MG63 (cell line): ENCODE results near the gene DCBLD1. TPM values are rescaled to one million over a fixed set of nuclear protein-coding genes. Genes with fewer than 3 reads are reported as not detected.
A peak's percentile ranks its signal among the peaks of the same experiment; 100 is the strongest.

Experiments
- DNase-seq: peaks from one replicate; pipeline ENCODE4 v3.0.0-alpha.2; 2020
- H3K27me3 ChIP-seq: fragments of 250-450 bp; sonication (Bioruptor Pico); 2 replicates; pipeline ENCODE4 v1.5.1; 2020; ENCODE audit warnings: mild to moderate bottlenecking, moderate library complexity
- H3K36me3 ChIP-seq: fragments of 250-450 bp; sonication (Bioruptor Pico); 2 replicates; pipeline ENCODE4 v1.5.1; 2020; ENCODE audit warnings: mild to moderate bottlenecking, moderate library complexity
- H3K4me3 ChIP-seq: fragments of 250-450 bp; sonication (Bioruptor Pico); 2 replicates; pipeline ENCODE4 v1.5.1; 2020; ENCODE audit warnings: mild to moderate bottlenecking, moderate library complexity
- H3K9me3 ChIP-seq: fragments of 250-450 bp; sonication (Bioruptor Pico); 2 replicates; pipeline ENCODE4 v1.5.1; 2020; ENCODE audit warnings: mild to moderate bottlenecking, moderate library complexity
- total RNA-seq: library from RNA; depleted of rRNA; stranded (reverse); fragments of >200 nt; shearing (Covaris generic); gene quantifications from 2 replicates; pipeline ENCODE4 v1.2.3, GENCODE V29; 2014; ENCODE audit warnings: low replicate concordance

The DCBLD1 gene
- total RNA-seq, 1 experiment from 2014 or later, result 20.9 TPM

DNA sequence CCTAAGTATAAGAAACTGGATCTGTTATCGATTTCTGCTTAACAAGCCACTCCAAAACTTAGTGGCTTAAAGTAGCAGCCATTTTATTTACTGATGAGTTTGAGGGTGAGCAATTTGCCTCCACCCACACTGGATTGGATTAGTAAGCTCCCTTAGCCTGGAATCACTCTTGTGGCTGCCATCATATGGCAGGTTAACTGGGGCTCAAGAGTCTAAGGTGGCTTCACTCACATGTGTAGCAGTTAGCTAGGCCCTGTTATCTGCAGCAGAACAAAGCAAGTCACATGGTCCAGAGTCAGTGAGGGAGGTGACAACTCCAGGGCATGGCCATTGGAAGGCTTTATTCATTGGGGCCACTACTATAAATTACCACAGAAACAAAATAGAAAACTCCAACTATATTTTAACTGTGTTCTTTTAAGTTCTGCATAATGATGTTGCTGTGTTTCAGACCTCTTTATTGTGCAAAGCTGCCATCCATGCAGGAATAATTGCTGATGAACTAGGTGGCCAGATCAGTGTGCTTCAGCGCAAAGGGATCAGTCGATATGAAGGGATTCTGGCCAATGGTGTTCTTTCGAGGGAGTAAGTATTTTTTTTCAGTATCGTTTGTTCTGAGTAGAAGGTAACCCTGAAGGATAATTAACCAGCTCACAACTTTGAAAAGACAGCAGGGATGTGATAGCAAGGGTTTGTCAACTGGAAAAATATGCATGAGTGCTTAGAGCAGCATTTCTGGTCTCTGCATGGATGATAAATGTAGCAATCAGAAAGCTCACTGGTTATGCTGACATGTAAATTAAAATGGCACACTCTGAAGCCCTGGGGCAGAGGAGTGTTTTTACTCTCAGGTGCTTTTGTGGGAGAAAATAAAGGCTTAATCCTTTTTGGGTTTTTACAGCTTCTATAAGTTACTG is 49.6 kb downstream of the DCBLD1 start:
- Histone ChIP-seq H3K4me3 (no peak overlapping the region), H3K9me3 (no peaks in the 10 kb centered on the region), H3K36me3 (peaks cover 16% of the 10 kb centered on the region), H3K27me3 (no peaks in the 10 kb centered on the region)
- no peak for DNase-seq

DNA sequence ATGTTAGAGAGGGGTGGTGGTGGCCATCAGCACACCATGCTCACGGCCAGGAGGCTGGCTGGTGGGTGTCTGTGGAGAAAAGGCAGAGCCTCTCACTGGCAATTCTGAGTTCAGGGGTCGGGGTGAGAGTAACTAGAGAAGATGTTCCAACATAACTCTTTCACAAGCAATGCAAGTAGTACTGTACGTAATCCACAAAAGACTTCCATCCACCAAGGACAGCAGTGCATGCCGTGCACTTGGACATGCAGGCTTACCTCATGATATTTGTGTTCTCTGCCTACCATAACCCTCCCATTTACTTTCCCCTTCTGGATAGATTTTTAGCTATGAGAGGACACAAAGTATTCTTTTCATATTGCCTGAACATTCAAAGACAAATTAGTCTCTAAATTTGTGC is 51.3 kb downstream of the DCBLD1 start:
- no peak overlapping the region for H3K4me3 ChIP-seq
- peaks cover 21% of the 10 kb centered on the region for H3K36me3 ChIP-seq
- H3K27me3 ChIP-seq, result no peaks in the 10 kb centered on the region
- no peak for DNase-seq
- H3K9me3 ChIP-seq, result no peaks in the 10 kb centered on the region

DNA sequence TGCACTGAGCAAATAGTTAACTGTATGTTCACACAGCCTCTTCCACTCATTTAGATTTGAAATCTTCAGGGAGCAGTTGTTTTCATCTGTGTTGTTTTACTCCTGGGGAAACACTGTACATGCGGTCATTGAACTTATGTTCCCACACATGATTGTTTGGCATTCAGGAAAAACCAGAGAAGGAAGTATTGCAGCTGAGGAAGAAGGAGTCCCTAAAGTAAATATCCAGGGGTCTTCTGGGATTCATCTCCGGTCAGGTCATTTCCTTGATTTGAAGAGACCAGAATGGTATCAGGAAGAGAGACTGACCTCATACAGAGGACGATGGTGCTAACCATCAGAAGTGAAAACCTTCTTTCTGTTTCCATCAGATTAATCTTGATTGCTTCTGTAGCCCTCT is 52.5 kb downstream of the DCBLD1 start:
- H3K9me3 ChIP-seq, result no peaks in the 10 kb centered on the region
- H3K36me3 ChIP-seq, result peaks cover 32% of the 10 kb centered on the region
- H3K27me3 ChIP-seq, result no peaks in the 10 kb centered on the region
- no peak for DNase-seq
- H3K4me3 ChIP-seq, result no peak overlapping the region

DNA sequence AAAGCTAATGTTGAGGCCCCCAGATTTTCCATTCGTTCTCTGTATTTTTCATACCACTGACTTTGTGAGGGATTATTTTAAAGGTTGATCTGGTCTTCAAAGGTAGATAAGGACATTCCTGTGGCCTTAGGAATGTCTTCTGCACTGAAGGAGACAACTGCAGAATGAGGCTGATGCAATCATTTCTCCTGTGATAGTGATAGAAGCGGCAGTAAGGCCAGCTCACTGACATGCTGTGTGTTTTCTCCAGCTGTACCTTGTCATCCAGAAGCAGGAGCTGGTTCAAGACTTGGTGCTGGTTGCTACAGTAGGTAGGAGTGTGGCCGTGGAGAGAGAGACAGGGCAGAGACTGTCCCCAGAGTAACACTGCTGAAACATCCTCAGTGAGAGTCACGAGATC is 53.8 kb downstream of the DCBLD1 start:
- H3K4me3 ChIP-seq, result no peak overlapping the region
- H3K27me3 ChIP-seq, result no peaks in the 10 kb centered on the region
- H3K9me3 ChIP-seq, result no peaks in the 10 kb centered on the region
- peaks cover 42% of the 10 kb centered on the region for H3K36me3 ChIP-seq
- no peak for DNase-seq

DNA sequence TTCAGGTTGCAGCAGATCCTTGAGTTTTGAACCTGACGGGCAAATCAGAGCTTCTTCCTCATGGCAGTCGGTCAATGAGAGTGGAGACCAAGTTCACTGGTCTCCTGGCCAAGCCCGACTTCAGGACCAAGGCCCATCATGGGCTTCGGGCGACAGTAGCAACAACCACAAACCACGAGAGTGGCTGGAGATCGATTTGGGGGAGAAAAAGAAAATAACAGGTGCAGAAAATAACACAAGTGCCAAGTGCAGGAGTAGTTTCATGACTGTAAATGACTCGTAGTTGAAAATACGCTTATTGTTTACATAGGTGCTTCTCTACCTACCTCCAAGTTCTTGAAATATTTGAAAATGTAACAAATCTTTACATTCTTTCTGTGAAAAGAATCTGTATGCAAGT is 56.1 kb downstream of the DCBLD1 start:
- H3K9me3 ChIP-seq, result no peaks in the 10 kb centered on the region
- peaks cover 39% of the 10 kb centered on the region for H3K36me3 ChIP-seq
- no peaks in the 10 kb centered on the region for H3K27me3 ChIP-seq
- no peak overlapping the region for H3K4me3 ChIP-seq
- DNase-seq, result no peak

DNA sequence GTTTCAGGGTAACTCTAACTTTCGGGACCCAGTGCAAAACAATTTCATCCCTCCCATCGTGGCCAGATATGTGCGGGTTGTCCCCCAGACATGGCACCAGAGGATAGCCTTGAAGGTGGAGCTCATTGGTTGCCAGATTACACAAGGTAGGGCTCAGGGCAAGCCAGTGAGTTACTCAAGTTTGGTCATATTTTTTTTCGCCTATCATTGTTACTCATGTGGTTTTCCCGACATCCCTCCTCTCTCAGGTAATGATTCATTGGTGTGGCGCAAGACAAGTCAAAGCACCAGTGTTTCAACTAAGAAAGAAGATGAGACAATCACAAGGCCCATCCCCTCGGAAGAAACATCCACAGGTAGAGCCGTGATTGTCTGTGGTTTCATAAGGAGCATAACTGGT is 58.2 kb downstream of the DCBLD1 start:
- no peak for DNase-seq
- no peak overlapping the region for H3K4me3 ChIP-seq
- H3K9me3 ChIP-seq, result no peaks in the 10 kb centered on the region
- no peaks in the 10 kb centered on the region for H3K27me3 ChIP-seq
- peaks cover 47% of the 10 kb centered on the region for H3K36me3 ChIP-seq

DNA sequence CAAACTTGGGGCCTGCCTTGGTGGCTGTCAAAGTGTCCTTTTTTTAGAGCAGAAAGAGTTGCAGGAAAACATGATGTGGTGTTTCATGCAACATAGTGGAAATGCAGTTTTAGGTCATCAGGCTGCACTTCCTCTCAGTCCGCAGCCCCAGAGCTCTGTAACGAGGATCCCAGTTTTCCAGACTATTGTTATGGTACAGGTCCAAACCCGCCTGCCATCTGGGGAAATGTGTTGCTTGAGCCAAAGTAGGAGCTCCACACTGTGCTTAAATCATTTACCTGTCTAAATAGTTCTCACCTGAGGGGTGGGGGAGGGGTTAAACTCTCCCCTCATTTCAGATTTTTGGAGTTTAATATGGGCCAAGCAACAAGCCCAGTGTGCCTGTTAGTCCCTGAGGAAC is 60.0 kb downstream of the DCBLD1 start:
- no peak for DNase-seq
- peaks cover 52% of the 10 kb centered on the region for H3K36me3 ChIP-seq
- H3K27me3 ChIP-seq, result no peaks in the 10 kb centered on the region

DNA sequence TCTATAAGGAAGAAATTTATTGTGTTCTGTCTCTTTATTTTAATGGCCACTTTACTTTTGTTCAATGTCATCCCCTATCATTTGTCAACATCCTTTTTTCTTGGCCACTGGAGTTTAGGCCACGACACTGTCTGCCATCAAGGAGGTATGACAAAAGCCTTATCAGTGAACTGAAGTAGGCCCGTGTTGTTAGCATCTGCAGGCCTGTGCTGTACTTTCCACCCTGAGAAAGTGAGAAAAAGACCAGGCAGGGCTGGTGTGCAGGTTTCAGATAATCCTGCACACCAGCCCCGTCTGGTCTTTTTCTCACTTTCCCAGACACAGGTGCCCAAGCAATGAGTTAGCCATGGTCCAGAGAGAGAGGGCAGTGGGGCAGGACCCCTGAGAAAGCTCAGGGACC is 62.2 kb downstream of the DCBLD1 start:
- H3K9me3 ChIP-seq, result no peaks in the 10 kb centered on the region
- H3K27me3 ChIP-seq, result no peaks in the 10 kb centered on the region
- DNase-seq, result no peak
- no peak overlapping the region for H3K4me3 ChIP-seq
- H3K36me3 ChIP-seq, result peaks cover 55% of the 10 kb centered on the region

More for the DNA sequence above, 60.0 kb downstream of the DCBLD1 start:
- no peaks in the 10 kb centered on the region for H3K9me3 ChIP-seq
- H3K4me3 ChIP-seq, result no peak overlapping the region

DNA sequence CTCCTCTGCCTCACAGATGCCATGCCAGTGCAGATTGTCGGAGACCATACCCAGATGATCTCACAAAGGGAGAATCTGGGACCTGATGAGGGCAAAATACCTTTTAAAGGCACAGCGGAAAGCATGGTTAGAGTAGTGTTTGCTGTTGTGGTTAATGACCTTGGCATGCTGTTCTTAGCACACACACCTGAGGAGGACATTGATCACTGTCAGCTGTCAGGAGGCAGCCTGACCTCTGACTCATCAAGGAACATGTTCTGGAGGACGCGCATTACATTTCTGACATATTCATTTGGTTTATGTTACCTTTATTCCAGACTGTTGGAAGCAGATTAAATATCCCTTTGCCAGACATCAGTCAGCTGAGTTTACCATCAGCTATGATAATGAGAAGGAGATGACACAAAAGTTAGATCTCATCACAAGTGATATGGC is 62.7 kb downstream of the DCBLD1 start:
- H3K27me3 ChIP-seq, result no peaks in the 10 kb centered on the region
- DNase-seq, result no peak
- no peaks in the 10 kb centered on the region for H3K9me3 ChIP-seq
- peaks cover 55% of the 10 kb centered on the region for H3K36me3 ChIP-seq
- H3K4me3 ChIP-seq, result no peak overlapping the region

DNA sequence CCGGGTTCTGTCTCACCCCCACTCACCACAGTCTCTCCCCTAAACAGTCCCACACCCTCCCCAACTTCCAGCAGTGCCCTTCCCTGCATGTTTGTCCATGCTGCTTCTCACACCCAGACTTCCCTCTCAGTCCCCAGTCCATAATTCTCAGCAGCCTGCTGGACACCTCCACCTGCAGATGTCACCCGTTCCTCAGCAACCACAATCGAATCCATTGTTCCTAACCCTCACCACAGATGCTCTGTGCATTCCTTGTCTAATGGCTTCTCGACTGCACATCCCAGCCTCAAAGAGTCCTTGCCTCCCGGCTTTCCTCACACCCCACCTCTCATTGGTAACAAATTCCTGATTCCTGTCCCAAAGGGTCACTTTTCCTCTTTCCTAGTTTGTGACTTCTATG is 64.2 kb downstream of the DCBLD1 start:
- DNase-seq, result no peak
- no peaks in the 10 kb centered on the region for H3K9me3 ChIP-seq
- no peak overlapping the region for H3K4me3 ChIP-seq
- no peaks in the 10 kb centered on the region for H3K27me3 ChIP-seq
- H3K36me3 ChIP-seq, result peaks cover 52% of the 10 kb centered on the region

DNA sequence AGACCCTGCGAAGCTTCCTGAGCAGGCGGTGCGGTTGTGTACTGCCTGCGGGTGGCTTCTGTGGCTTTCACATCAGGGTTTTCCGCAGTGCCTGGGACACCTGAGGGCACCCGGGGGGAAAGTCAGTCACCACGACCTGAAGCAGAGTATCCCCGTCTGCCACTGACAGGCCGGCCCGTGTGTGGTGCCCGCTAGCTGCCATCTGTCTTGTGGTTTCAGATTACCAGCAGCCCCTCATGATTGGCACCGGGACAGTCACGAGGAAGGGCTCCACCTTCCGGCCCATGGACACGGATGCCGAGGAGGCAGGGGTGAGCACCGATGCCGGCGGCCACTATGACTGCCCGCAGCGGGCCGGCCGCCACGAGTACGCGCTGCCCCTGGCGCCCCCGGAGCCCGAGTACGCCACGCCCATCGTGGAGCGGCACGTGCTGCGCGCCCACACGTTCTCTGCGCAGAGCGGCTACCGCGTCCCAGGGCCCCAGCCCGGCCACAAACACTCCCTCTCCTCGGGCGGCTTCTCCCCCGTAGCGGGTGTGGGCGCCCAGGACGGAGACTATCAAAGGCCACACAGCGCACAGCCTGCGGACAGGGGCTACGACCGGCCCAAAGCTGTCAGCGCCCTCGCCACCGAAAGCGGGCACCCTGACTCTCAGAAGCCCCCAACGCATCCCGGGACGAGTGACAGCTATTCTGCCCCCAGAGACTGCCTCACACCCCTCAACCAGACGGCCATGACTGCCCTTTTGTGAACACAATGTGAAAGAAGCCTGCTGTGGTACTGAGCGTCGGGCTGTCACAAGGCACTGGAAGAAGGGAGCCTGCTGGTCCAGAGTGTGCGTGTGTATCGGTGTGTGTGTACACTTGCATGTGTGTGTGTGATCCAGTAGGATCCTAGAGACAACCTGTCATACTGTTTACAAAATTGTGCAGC is 65.5 kb downstream of the DCBLD1 start:
- peaks cover 47% of the 10 kb centered on the region for H3K36me3 ChIP-seq
- no peaks in the 10 kb centered on the region for H3K27me3 ChIP-seq
- H3K4me3 ChIP-seq, result no peak overlapping the region
- no peaks in the 10 kb centered on the region for H3K9me3 ChIP-seq
- no peak for DNase-seq

DNA sequence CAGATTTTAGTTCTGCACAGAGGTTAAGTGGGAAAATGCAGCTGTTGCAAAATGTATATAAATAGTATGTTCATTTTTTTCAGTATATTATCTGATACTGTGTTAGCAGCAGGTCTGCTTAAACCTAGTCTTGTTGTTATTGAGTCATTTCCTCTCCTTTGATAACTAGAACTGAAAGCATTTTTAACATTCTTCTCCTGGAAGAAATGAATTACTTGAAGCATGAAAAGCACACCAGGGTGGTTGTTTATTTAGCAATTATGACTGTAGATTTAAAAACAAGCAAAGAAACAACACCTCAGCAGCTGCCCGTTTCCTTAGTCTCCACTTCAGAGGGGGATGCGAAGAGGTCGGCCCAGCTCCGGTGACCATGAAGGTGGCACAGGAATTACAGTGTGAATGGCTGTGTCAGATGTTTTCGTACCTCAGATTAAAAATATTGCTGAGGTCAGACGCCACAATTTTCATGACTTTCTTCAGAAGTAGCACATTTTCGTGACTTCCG is 66.4 kb downstream of the DCBLD1 start:
- peak; percentile 18 for DNase-seq
- Histone ChIP-seq H3K27me3 (no peaks in the 10 kb centered on the region), H3K9me3 (no peaks in the 10 kb centered on the region), H3K4me3 (no peak overlapping the region), H3K36me3 (peaks cover 42% of the 10 kb centered on the region)

DNA sequence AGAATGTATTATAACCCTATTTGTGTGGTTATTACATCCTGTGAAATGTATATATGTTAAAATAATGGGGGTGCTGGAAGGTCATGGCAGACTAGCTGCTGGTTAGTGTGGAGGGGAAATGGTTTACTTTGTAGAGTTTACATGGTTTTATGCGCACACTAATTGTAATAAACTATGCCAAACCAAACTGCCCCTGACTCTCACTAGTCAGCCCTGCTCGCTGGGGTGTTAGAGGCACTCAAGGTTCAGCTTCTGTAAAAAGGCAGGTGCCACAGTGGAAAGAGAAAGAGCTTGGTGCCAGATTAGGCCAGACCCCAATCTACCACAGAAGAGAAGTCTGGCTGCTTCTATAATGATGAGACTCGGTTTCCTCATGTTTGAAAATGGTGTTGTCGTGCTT is 67.1 kb downstream of the DCBLD1 start:
- Histone ChIP-seq H3K27me3 (no peaks in the 10 kb centered on the region), H3K36me3 (peaks cover 34% of the 10 kb centered on the region), H3K4me3 (no peak overlapping the region), H3K9me3 (no peaks in the 10 kb centered on the region)
- no peak for DNase-seq

DNA sequence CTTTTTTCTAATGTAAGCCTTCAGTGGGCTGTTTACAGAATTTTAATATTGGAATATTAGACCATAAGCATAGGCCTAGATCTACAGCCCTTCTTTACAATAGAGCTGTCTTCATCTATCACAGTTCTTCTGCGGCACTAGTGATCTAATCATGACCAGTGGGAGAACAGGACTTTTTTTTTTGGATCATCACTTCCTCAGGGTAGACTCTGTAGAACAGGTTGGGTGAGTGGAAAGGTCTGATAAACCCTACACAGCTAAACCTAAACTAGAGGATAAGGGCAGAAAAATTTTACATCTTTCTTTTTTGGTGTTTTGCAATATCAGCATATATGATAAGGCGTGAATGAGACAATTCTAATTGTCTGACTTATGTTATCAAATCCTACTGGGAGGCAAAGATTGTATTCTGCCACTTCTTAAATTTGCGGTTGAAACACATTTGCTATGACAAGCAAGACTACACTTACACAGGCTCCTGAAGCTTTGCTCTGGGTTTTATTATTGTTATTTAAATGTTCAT is 67.7 kb downstream of the DCBLD1 start:
- Histone ChIP-seq H3K9me3 (no peaks in the 10 kb centered on the region), H3K36me3 (peaks cover 33% of the 10 kb centered on the region), H3K4me3 (no peak overlapping the region), H3K27me3 (no peaks in the 10 kb centered on the region)
- DNase-seq, result no peak

DNA sequence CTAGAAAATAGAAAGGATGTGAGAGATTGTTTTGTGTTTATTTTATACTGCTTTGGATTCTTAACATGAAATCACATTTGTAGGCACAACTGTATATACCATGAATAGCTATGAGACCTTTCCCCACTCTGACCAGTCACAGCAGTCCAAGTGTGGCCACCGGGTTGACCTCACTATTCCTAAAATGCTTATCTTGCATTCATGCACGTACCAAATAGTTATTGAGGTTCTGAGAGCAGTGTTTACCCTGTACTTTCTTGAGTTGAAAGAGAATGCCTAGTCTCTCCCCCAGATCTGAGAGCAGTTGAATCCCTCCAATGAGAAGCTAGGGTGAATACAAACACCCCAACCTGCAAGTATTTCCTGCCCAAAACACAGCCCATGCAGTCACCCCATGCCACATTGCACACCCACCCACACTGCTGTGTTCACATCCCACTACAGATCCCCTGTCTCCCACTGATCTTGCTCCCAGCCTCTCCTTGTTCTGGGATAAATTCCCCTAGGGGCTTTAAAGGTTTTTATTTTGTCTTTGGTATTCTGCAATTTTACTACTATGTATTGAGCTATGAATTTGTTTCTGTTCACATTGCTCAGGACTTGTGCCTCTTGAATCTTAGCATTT is 68.3 kb downstream of the DCBLD1 start:
- no peak for DNase-seq
- peaks cover 33% of the 10 kb centered on the region for H3K36me3 ChIP-seq
- H3K4me3 ChIP-seq, result no peak overlapping the region
- H3K27me3 ChIP-seq, result no peaks in the 10 kb centered on the region
- H3K9me3 ChIP-seq, result no peaks in the 10 kb centered on the region

DNA sequence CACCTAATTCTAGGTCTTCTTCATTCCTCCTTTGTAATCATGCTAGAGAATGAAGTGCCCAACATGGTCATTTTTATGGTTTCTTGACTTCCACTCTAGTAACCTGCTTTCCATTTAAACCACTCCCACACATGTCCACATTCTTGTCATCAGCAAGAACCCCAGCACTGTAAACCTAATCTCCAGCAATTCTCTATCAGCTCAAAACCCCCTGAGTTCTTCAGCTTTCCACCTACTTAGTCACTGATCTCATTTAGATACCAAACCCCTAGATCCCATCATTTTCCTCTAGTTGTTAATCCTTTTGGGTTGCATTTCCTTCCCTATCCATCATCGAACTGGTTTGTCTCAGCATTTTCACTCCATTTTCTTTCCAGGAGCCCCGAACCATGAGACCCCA is 70.1 kb downstream of the DCBLD1 start:
- no peaks in the 10 kb centered on the region for H3K27me3 ChIP-seq
- no peak for DNase-seq
- H3K36me3 ChIP-seq, result peaks cover 24% of the 10 kb centered on the region
- no peak overlapping the region for H3K4me3 ChIP-seq
- no peaks in the 10 kb centered on the region for H3K9me3 ChIP-seq

DNA sequence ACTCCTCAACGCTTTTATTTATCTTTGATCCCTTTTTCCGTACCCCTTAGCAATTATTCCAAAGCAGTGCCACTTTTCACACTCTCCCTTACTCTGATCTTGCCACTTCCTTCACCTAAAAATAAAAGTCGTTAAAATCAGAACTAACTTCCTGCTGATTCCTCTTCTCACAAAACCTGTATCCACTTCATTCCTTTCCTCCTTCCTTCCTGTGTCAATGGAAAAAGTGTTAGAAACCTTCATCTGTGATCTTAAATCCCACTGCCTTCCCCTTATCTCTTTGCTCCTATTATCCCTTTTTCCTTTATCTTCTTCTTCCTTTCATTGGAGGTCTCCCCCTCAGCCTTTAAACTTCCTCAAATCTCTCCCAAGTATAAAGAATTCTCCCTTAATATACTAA is 70.7 kb downstream of the DCBLD1 start:
- no peaks in the 10 kb centered on the region for H3K27me3 ChIP-seq
- H3K4me3 ChIP-seq, result no peak overlapping the region
- H3K36me3 ChIP-seq, result peaks cover 21% of the 10 kb centered on the region
- no peaks in the 10 kb centered on the region for H3K9me3 ChIP-seq
- no peak for DNase-seq
